GM12892 (cell line): ENCODE data around the gene DUSP2.

ENCODE experiments used
- DNase-seq: peaks from one replicate; pipeline ENCODE4 v3.0.0; 2011; ENCODE audit not compliant: insufficient read length
- FAIRE-seq: peaks from 2 replicates; lab custom pipeline; 2011; peaks lifted over from hg19 to GRCh38; lab: Jason Lieb, UNC
- POLR2A ChIP-seq: IDR thresholded peaks from 2 replicates; pipeline ENCODE4 v1.6.1; 2011; ENCODE audit warnings: low read depth, low read length, control low read depth
- POLR2AphosphoS5 ChIP-seq: IDR thresholded peaks from 2 replicates; pipeline ENCODE4 v1.6.1; 2011; ENCODE audit warnings: low read depth, low read length, control low read depth
- TAF1 ChIP-seq: IDR thresholded peaks from 2 replicates; pipeline ENCODE4 v1.6.1; 2011; ENCODE audit warnings: low read depth, mild to moderate bottlenecking, control low read depth, low read length, borderline replicate concordance

Gene DUSP2

GRCh38 chr2:96136129-96136720 is 9.0 kb downstream of the DUSP2 start:
- DNase-seq (no peak), FAIRE-seq (no peak)
- TF ChIP-seq POLR2A (0 out of 2 replicates have a peak, but pooled peaks have one; percentile 41), POLR2AphosphoS5 (peak; percentile 76), TAF1 (no peak)

GRCh38 chr2:96135621-96136020 is 9.6 kb downstream of the DUSP2 start:
- no peak for TF ChIP-seq TAF1
- peak; percentile 17; the same call in 1 of the 2 replicates for TF ChIP-seq POLR2A
- no peak for FAIRE-seq
- DNase-seq, result no peak

- DNase-seq (no peak), FAIRE-seq (no peak)
- TF ChIP-seq POLR2A (no peak), TAF1 (no peak), POLR2AphosphoS5 (no peak; the same call in 1 of the 2 replicates)
These were observed 10.1 kb downstream of the DUSP2 start for GRCh38 chr2:96135171-96135570.

GRCh38 chr2:96134421-96134820 is 10.8 kb downstream of the DUSP2 start:
- FAIRE-seq (no peak), DNase-seq (no peak)
- TF ChIP-seq POLR2A, result 0 out of 2 replicates have a peak, but pooled peaks have one; percentile 6
- TF ChIP-seq TAF1, result no peak
- no peak for TF ChIP-seq POLR2AphosphoS5

- TF ChIP-seq POLR2AphosphoS5 (peak; percentile 19; the same call in 1 of the 2 replicates), POLR2A (no peak)
- DNase-seq (no peak), FAIRE-seq (no peak)
These were observed 13.2 kb downstream of the DUSP2 start for GRCh38 chr2:96131813-96132745.

GRCh38 chr2:96131152-96131812 is 14.0 kb downstream of the DUSP2 start:
- DNase-seq (no peak), FAIRE-seq (no peak)
- 0 out of 2 replicates have a peak, but pooled peaks have one; percentile 36 for TF ChIP-seq POLR2A
- no peak for TF ChIP-seq TAF1

DNA sequence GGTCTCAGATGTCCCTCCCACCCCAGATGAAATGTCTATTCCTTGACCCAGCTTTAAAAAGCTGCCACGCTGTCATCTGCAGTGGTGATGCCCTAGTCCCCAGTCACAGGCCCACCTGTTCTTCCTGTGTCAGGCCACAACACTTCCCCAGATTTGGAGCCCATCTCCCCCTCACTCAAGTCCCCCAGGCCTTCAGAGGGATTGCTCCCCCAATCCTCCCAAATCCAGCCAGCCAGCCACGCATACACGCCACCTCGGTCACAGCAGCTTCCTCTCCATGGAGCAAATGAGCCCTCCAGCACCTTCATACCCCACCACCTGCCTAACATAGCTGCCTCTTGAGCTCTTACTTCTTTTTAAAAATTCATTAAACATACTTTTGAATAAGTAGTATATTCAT is 14.8 kb downstream of the DUSP2 start:
- DNase-seq (no peak), FAIRE-seq (no peak)
- no peak for TF ChIP-seq POLR2AphosphoS5
- peak; percentile 19; the same call in 1 of the 2 replicates for TF ChIP-seq POLR2A
- no peak for TF ChIP-seq TAF1

DNA sequence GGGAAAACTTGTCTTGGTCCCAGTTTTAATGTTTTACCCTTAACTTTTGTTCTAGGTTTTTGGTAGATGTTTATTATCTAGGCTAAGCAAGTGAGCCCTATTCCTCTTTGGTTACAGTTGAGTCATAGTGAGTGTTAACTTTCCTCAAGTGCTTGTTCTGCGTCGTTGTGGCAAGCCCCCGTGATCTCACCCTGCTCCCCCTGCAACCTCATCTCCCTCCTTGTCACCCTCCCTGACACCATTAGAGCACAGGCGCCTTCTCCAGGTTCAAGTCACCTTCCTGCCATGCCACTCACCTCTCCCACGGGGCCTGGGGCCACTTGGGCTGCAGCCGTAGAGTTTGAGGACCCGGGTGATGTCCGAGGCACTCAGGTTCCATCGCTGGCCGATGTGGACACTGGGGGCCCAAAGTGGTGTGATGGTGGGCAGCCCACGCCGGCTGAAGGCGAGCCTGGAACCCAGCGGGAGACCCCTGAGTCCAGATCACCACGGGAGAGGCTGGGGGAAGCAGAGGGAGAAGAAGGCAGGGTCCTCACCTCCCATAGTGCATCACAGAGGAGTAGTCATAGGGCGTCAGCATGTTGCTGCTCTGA is 15.6 kb downstream of the DUSP2 start:
- DNase-seq (no peak), FAIRE-seq (no peak)
- TF ChIP-seq POLR2AphosphoS5, result no peak
- no peak for TF ChIP-seq POLR2A
- TF ChIP-seq TAF1, result no peak

GRCh38 chr2:96128456-96128855 is 16.8 kb downstream of the DUSP2 start:
- TF ChIP-seq TAF1, result no peak
- TF ChIP-seq POLR2AphosphoS5, result no peak
- no peak for TF ChIP-seq POLR2A

GRCh38 chr2:96124406-96125265 is 20.6 kb downstream of the DUSP2 start:
- DNase-seq (no peak), FAIRE-seq (no peak)
- TF ChIP-seq POLR2A (0 out of 2 replicates have a peak, but pooled peaks have one; percentile 15), TAF1 (no peak), POLR2AphosphoS5 (peak; percentile 55)

More at GRCh38 chr2:96128456-96128855, 16.8 kb downstream of the DUSP2 start:
- no peak for FAIRE-seq
- no peak for DNase-seq

DNA sequence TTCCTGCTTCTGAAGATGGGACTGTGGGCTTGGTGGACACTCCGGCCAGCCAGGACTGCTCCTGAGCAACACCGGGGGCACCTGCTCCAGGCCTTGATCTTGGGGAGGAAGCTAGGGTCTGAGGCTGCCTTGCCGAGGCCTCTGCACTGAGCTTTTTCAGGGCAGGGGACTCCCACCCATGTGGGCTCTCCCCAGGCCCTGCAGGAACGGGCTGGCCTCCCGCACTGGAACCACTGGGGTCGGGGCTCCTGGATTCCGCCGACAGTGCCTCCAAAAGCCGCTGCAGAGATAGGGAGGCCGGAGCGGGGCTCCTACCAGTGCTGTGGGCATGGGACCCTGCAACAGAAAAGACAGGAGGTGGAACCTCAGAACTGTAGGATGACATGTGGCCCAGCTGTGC is 21.3 kb downstream of the DUSP2 start:
- FAIRE-seq (no peak), DNase-seq (no peak)
- no peak for TF ChIP-seq POLR2A
- no peak for TF ChIP-seq POLR2AphosphoS5
- no peak for TF ChIP-seq TAF1
